GM12878 (cell line): ENCODE results near the gene CSPG5. TPM values are rescaled to one million over a fixed set of nuclear protein-coding genes. Genes with fewer than 3 reads are reported as not detected.

Experiments used
- ATAC-seq: fragments of 200-7000 bp; cut with Tn5 transposase; 3 replicates; pipeline ENCODE4 v1.9.1; 2020; ENCODE audit warnings: mild to moderate bottlenecking, moderate library complexity
- BruUV-seq: library from RNA; stranded (reverse); fragments of 400-500 nt; replicated peaks from 2 replicates; lab custom pipeline; 2021; lab: Mats Ljungman, UMichigan
- CTCF ChIA-PET: fragments of 300-600 bp; sonication (Branson Sonifier 250); formaldehyde crosslinking; extraction: SDS; loops from one replicate; lab custom pipeline; 2021; ENCODE audit warnings: inconsistent platforms; lab: Yijun Ruan, JAX
- POLR2A ChIA-PET: fragments of 350-600 bp; formaldehyde crosslinking; extraction: SDS; loops from one replicate; lab custom pipeline; 2021; ENCODE audit warnings: inconsistent platforms; lab: Charles Lee
- RAD21 ChIA-PET: fragments of 300-600 bp; sonication (Branson Sonifier 250); formaldehyde crosslinking; loops from one replicate; lab custom pipeline; 2023; ENCODE audit warnings: antibody characterized with exemption; ENCODE audit not compliant: unreplicated experiment; lab: Charles Lee
- SMC1A ChIA-PET: fragments of 300-600 bp; sonication (Branson Sonifier 250); formaldehyde crosslinking; loops from one replicate; lab custom pipeline; 2023; ENCODE audit not compliant: unreplicated experiment, uncharacterized antibody; lab: Charles Lee
- DNase-seq: peaks from one replicate; pipeline ENCODE4 v3.0.0-alpha.2; 2011; ENCODE audit warnings: low read depth, low spot score
- FAIRE-seq: peaks from 3 replicates; lab custom pipeline; 2011; peaks lifted over from hg19 to GRCh38; lab: Jason Lieb, UNC
- H2AFZ ChIP-seq: 2 replicates; pipeline ENCODE4 v1.6.0; 2011; ENCODE audit warnings: low read depth, low read length, control low read depth; ENCODE audit not compliant: control insufficient read depth
- H3K27ac ChIP-seq: 2 replicates; pipeline ENCODE4 v1.5.1; 2011; ENCODE audit warnings: control low read depth; ENCODE audit not compliant: control insufficient read depth, insufficient read depth
- H3K27me3 ChIP-seq, 2 experiments: replicated peaks in 1 of 2; 2 replicates each; pipeline versions ENCODE4 v1.6.0 to v1.6.1; 2011; ENCODE audit warnings: low read length in 1 of 2; ENCODE audit not compliant: control insufficient read depth in 2 of 2, insufficient read depth in 2 of 2
- H3K36me3 ChIP-seq, 2 experiments: 2 replicates each; pipeline ENCODE4 v1.5.1; 2011; ENCODE audit warnings: low read length in 1 of 2; ENCODE audit not compliant: control insufficient read depth in 2 of 2, insufficient read depth in 2 of 2
- H3K4me1 ChIP-seq: 2 replicates; pipeline ENCODE4 v1.6.1; 2011; ENCODE audit warnings: mild to moderate bottlenecking, low read length, moderate library complexity, mixed read lengths; ENCODE audit not compliant: control insufficient read depth, insufficient read depth
- H3K4me2 ChIP-seq: 2 replicates; pipeline ENCODE4 v1.6.0; 2011; ENCODE audit warnings: control low read depth; ENCODE audit not compliant: control insufficient read depth, insufficient read depth
- H3K4me3 ChIP-seq: fragments of 200-600 bp; sonication (generic); 2 replicates; pipeline ENCODE4 v1.5.1; 2016
- H3K79me2 ChIP-seq: 2 replicates; pipeline ENCODE4 v1.6.0; 2011; ENCODE audit warnings: low read length; ENCODE audit not compliant: control insufficient read depth, insufficient read depth
- H3K9ac ChIP-seq: 2 replicates; pipeline ENCODE4 v1.8.0; 2011; ENCODE audit warnings: low read length, control low read depth, mixed read lengths; ENCODE audit not compliant: control insufficient read depth, insufficient read depth
- H3K9me3 ChIP-seq: replicated peaks from 3 replicates; pipeline ENCODE4 v1.5.1; 2011; ENCODE audit warnings: mild to moderate bottlenecking, low read length; ENCODE audit not compliant: control insufficient read depth, insufficient read depth
- H4K20me1 ChIP-seq: 2 replicates; pipeline ENCODE4 v1.6.0; 2011; ENCODE audit not compliant: control insufficient read depth, insufficient read depth
- BCL3 ChIP-seq: IDR thresholded peaks from 2 replicates; pipeline ENCODE4 v1.6.1; 2011; ENCODE audit warnings: borderline replicate concordance, low read depth, mild to moderate bottlenecking, moderate library complexity, low read length; ENCODE audit not compliant: insufficient read depth, poor library complexity, severe bottlenecking
- IKZF2 ChIP-seq, 2 experiments: fragments of 450-650 bp; IDR thresholded peaks; 2 replicates each; pipeline ENCODE4 v1.6.1; 2017; ENCODE audit warnings: mild to moderate bottlenecking in 2 of 2, moderate library complexity in 2 of 2
- SIN3A ChIP-seq: IDR thresholded peaks from 2 replicates; pipeline ENCODE4 v1.6.1; 2012; ENCODE audit warnings: low read depth, low read length, improper control_type of control experiment
- SMAD1 ChIP-seq: fragments of 450-650 bp; IDR thresholded peaks from 2 replicates; pipeline ENCODE4 v1.6.1; 2018; ENCODE audit warnings: mild to moderate bottlenecking, low read depth; ENCODE audit not compliant: partially characterized antibody
- TAF1 ChIP-seq: IDR thresholded peaks from 2 replicates; pipeline ENCODE4 v1.6.1; 2011; ENCODE audit warnings: mild to moderate bottlenecking, low read depth, low read length, borderline replicate concordance
- in situ Hi-C: fragments of 300-500 bp; cut with MboI; formaldehyde crosslinking; loops from 9 replicates; pipeline ENCODE4 v1.14.3; 2018; ENCODE audit warnings: mixed read lengths
- intact Hi-C: fragments of 100-400 bp; cut with micrococcal nuclease; formaldehyde crosslinking; loops from one replicate; pipeline ENCODE4 v1.14.2; 2022; ENCODE audit not compliant: unreplicated experiment
- polyA plus RNA-seq, 11 experiments: library from polyadenylated mRNA; depleted of rRNA in 4 of 11; unstranded in 6 of 11; stranded (reverse) in 5 of 11; fragments of >200 nt; fragmentation: Nextera tagmentation in 4 of 11; fragmentation: Illumina TruSeq in 1 of 11; extraction: Ambion mirVana in 4 of 11; extraction: Trizol in 1 of 11; gene quantifications; 1 replicate in 1 of 11; 2 replicates in 10 of 11; pipeline versions ENCODE4 v1.2.1 to v1.2.3, GENCODE V29; 2011 to 2016; ENCODE audit warnings: inconsistent platforms in 2 of 11, missing spikeins in 2 of 11, low read depth in 1 of 11
- total RNA-seq, 4 experiments: library from RNA; depleted of rRNA in 3 of 4; stranded (reverse); fragments of >200 nt in 3 of 4; fragmentation: Illumina TruSeq in 1 of 4; extraction: Trizol in 1 of 4; gene quantifications; 2 replicates each; pipeline versions ENCODE4 v1.2.1 to v1.2.3, GENCODE V29; 2013 to 2021

The CSPG5 gene
- total and polyA plus RNA-seq, 10 of the 15 experiments (the other 5 are each of a cell fraction or from before 2014, with no cell fraction given) = 0.08 to 0.17 TPM; not detected in 8

GRCh38 chr3:47520756-47521155 lies 57.9 kb downstream of the CSPG5 start:
- Histone ChIP-seq H3K79me2 (no peaks in the 10 kb centered on the region), H3K27ac (no peak overlapping the region), H3K4me1 (peaks cover 6% of the 10 kb centered on the region; the same call in 1 of the 2 replicates), H4K20me1 (no peaks in the 10 kb centered on the region), H3K36me3 (no peaks in the 10 kb centered on the region), H3K4me3 (no peak overlapping the region), H3K27me3 (no peaks in the 10 kb centered on the region; a peak in 1 of 4 replicates), H3K9me3 (no peaks in the 10 kb centered on the region), H3K4me2 (no peak overlapping the region), H2AFZ (no peak overlapping the region), H3K9ac (no peak overlapping the region)
- FAIRE-seq = no peak
- no peak for DNase-seq
- CTCF ChIA-PET = interaction anchor here (0.6 to 5.3 kb wide), 13 partner anchors 10 to 636 kb away, joined by 3 to 83 read pairs (median 8); partner anchors contain the start of genes DHX30 and SCAP
- in situ Hi-C loops = loop anchor here (5.0 to 10.0 kb wide), 2 partner anchors 267 to 634 kb away; no protein-coding TSS in a partner anchor
- intact Hi-C loops = loop anchor here (5.0 to 10.0 kb wide), 3 partner anchors 134 to 634 kb away; no protein-coding TSS in a partner anchor
- BruUV-seq = no TSS peak
- no peak for ATAC-seq
- TF ChIP-seq BCL3 (no peak), TAF1 (no peak), IKZF2 (IDR thresholded peaks at IDR 0.05) (no peak), SMAD1 (no peak), SIN3A (no peak)
- RAD21 ChIA-PET = interaction anchor here (0.8 to 2.4 kb wide), 6 partner anchors 262 to 630 kb away, joined by 3 to 15 read pairs (median 3); no protein-coding TSS in a partner anchor
- SMC1A ChIA-PET = interaction anchor here (0.9 to 2.9 kb wide), 7 partner anchors 13 to 469 kb away, joined by 3 to 26 read pairs (median 5); no protein-coding TSS in a partner anchor
- POLR2A ChIA-PET = interaction anchor here (0.5 to 1.6 kb wide), 2 partner anchors 9 to 416 kb away, joined by 5 read pairs; no protein-coding TSS in a partner anchor
